GM12864 (cell line): ENCODE results near the gene SCO2.

Experiments
- DNase-seq: peaks from one replicate; pipeline ENCODE4 v3.0.0-alpha.2; 2011; ENCODE audit warnings: low read depth
- H3K4me3 ChIP-seq: 2 replicates; pipeline ENCODE4 v1.5.1; 2011; ENCODE audit warnings: mild to moderate bottlenecking, low read depth, low read length, control low read depth
- TF ChIP-seq, protein P1 (sequence below): IDR thresholded peaks from 2 replicates; pipeline ENCODE4 v1.5.1; 2011; ENCODE audit warnings: low read depth, mild to moderate bottlenecking, moderate library complexity, low read length, control low read depth, inconsistent platforms; ENCODE audit errors: missing control alignments

SCO2 gene

DNA sequence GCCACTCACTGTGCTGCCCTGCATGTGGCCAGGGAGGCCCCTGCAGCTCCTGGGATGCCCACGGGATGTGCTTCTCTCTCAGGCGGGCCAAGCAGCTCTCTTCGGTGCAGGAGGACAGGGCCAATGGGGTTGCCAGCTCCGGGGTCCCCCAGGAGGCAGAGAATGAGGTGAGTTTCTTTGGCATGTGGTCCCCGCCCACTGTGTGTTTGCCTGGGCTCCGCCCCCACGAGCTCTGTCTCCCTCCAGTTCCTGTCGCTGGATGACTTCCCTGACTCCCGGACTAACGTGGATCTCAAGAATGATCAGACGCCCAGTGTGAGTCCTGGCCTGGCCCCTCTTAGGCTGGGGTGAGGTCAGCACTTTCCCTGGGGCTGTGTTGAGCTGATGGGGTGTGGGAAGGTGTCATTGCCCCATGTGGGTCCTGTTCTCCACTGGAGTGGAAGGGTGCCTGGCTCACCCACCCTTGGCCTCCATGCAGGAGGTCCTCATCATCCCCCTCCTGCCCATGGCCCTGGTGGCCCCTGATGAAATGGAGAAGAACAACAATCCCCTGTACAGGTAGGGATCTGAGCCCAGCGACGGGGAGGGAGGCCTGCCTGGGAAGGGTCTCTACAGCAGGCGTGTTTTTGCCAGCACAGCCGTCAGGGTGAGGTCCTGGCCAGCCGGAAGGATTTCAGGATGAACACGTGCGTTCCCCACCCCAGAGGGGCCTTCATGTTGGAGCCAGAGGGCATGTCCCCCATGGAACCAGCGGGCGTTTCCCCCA, 7.7 kb downstream of the SCO2 start:
- H3K4me3 ChIP-seq: no peak overlapping the region
- DNase-seq: no peak
- TF ChIP-seq, protein P1, sequence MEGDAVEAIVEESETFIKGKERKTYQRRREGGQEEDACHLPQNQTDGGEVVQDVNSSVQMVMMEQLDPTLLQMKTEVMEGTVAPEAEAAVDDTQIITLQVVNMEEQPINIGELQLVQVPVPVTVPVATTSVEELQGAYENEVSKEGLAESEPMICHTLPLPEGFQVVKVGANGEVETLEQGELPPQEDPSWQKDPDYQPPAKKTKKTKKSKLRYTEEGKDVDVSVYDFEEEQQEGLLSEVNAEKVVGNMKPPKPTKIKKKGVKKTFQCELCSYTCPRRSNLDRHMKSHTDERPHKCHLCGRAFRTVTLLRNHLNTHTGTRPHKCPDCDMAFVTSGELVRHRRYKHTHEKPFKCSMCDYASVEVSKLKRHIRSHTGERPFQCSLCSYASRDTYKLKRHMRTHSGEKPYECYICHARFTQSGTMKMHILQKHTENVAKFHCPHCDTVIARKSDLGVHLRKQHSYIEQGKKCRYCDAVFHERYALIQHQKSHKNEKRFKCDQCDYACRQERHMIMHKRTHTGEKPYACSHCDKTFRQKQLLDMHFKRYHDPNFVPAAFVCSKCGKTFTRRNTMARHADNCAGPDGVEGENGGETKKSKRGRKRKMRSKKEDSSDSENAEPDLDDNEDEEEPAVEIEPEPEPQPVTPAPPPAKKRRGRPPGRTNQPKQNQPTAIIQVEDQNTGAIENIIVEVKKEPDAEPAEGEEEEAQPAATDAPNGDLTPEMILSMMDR: no peak

DNA sequence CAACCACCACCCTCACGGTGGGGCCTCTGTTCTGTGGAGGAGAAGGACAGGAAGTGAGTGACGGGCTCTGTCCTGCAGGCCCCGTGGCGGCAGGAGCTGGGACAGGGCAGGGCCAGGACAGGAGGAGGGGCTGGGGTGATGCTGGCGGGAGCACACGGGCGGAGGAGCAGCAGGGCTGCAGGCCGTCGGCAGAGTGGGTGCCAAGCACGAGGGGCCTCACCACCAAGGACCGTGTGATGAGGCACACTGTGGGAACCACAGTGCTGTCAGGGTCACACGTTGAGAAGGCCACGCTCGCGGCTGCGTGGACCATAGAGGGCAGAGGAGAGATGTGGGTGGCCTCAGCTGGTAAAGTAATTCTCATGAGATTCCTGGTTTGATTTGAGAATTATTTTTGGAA, 8.5 kb downstream of the SCO2 start:
- H3K4me3 ChIP-seq: no peak overlapping the region
- TF ChIP-seq, protein P1: no peak
- no peak for DNase-seq

DNA sequence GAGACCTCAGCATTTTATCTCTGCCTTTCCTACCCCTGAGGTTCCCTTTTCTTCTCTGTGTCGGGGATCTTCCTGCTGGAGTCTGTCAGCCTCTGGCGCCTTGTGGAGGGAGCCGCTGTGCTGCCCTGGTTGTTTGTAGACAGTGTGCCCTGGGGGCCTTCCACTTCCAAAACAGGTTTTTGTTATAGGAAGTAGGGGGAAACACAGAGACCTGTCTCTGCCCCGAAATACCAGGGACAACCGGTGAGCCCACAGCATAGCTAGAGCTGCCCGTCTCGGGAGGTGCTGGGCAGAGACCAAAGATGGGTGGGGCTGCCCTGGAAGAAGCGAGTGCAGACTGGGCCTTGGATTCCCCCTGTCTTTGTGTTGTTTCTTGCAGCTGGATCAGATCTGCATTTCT, 9.3 kb downstream of the SCO2 start:
- TF ChIP-seq, protein P1: no peak
- no peak for DNase-seq
- H3K4me3 ChIP-seq: no peak overlapping the region

DNA sequence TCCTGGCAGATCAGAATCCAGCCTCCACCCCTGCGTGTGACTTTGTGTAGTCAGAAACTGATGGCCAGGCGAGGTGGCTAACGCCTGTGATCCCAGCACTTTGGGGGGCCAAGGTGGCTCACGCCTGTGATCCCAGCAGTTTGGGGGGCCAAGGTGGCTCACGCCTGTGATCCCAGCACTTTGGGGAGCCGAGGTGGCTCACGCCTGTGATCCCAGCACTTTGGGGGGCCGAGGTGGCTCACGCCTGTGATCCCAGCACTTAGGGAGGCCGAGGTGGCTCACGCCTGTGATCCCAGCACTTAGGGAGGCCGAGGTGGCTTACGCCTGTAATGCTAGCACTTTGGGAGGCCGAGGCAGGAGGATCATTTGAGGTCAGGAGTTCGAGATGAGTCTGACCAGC, 12.2 kb downstream of the SCO2 start:
- TF ChIP-seq, protein P1: no peak

GRCh38 chr22:50508897-50509296, 16.5 kb downstream of the SCO2 start:
- TF ChIP-seq, protein P1: no peak

More for the DNA sequence above, 12.2 kb downstream of the SCO2 start:
- no peak for DNase-seq
- no peak overlapping the region for H3K4me3 ChIP-seq

GRCh38 chr22:50507991-50508884, 17.2 kb downstream of the SCO2 start, which contains the start of gene NCAPH2:
TSS of gene NCAPH2 (plus strand) at chr22:50508224. CDS start at chr22:50508338, 114 bp downstream.
- H3K4me3 ChIP-seq: peak within 1 kb of the TSS; percentile 83
- DNase-seq: peak; percentile 82
- TF ChIP-seq, protein P1: no peak

More at GRCh38 chr22:50508897-50509296, 16.5 kb downstream of the SCO2 start:
- H3K4me3 ChIP-seq: peak overlapping the region; percentile 71
- no peak for DNase-seq
